ENCODE measurements around the gene TATDN2.
"Not testable (repeated sequence)": the region's sequence is repeated elsewhere in the genome, so short reads cannot be mapped to it uniquely, and the experiment has no call there.

TATDN2 gene

GRCh38 chr3:10272476-10272875 lies 24.2 kb downstream of the TATDN2 start:
- not testable (repeated sequence) for DNase-seq

- no peak for DNase-seq
Observed at GRCh38 chr3:10272977-10273376, 24.7 kb downstream of the TATDN2 start.

- DNase-seq, result no peak
Observed at GRCh38 chr3:10273702-10274305, 25.5 kb downstream of the TATDN2 start.

- no peak for DNase-seq
Observed at GRCh38 chr3:10274601-10275000, 26.3 kb downstream of the TATDN2 start.

- no peak for DNase-seq
Observed at GRCh38 chr3:10277115-10277625, 28.9 kb downstream of the TATDN2 start.

- no peak for DNase-seq
Observed at GRCh38 chr3:10278501-10278900, 30.2 kb downstream of the TATDN2 start.

- DNase-seq, result no peak
Observed at GRCh38 chr3:10279384-10280176, 31.3 kb downstream of the TATDN2 start.

GRCh38 chr3:10280177-10280529 lies 31.9 kb downstream of the TATDN2 start:
- DNase-seq, result no peak

GRCh38 chr3:10280571-10280970 lies 32.3 kb downstream of the TATDN2 start:
- DNase-seq, result no peak

- no peak for DNase-seq
Observed at GRCh38 chr3:10281951-10282350, 33.7 kb downstream of the TATDN2 start.

GRCh38 chr3:10283638-10284037 lies 35.4 kb downstream of the TATDN2 start:
- DNase-seq, result no peak

GRCh38 chr3:10284496-10284895 lies 36.2 kb downstream of the TATDN2 start:
- DNase-seq, result no peak

GRCh38 chr3:10285272-10286132 lies 37.2 kb downstream of the TATDN2 start:
- no peak for DNase-seq

- no peak for DNase-seq
Observed at GRCh38 chr3:10286133-10286524, 37.9 kb downstream of the TATDN2 start.

- no peak for DNase-seq
Observed at GRCh38 chr3:10286596-10287295, 38.5 kb downstream of the TATDN2 start.

- DNase-seq, result no peak
Observed at GRCh38 chr3:10287936-10288574, 39.8 kb downstream of the TATDN2 start.

GRCh38 chr3:10288575-10288960 lies 40.3 kb downstream of the TATDN2 start:
- DNase-seq, result no peak

GRCh38 chr3:10289077-10289476 lies 40.8 kb downstream of the TATDN2 start:
- DNase-seq, result no peak

- DNase-seq, result no peak
Observed at GRCh38 chr3:10289787-10290355, 41.6 kb downstream of the TATDN2 start.

GRCh38 chr3:10290481-10291176 lies 42.4 kb downstream of the TATDN2 start:
- DNase-seq, result no peak

GRCh38 chr3:10291641-10292040 lies 43.4 kb downstream of the TATDN2 start:
- DNase-seq, result no peak
